Erythroblast (primary cell): ENCODE results near the gene SMNDC1.

Source experiments
- GATA1 ChIP-seq: IDR thresholded peaks from 2 replicates; pipeline ENCODE4 v1.6.1; 2011; ENCODE audit warnings: low read depth, mild to moderate bottlenecking, control low read depth, low read length, moderate library complexity
- POLR2A ChIP-seq: IDR thresholded peaks from 2 replicates; pipeline ENCODE4 v1.6.1; 2011; ENCODE audit warnings: mild to moderate bottlenecking, low read length

DNA sequence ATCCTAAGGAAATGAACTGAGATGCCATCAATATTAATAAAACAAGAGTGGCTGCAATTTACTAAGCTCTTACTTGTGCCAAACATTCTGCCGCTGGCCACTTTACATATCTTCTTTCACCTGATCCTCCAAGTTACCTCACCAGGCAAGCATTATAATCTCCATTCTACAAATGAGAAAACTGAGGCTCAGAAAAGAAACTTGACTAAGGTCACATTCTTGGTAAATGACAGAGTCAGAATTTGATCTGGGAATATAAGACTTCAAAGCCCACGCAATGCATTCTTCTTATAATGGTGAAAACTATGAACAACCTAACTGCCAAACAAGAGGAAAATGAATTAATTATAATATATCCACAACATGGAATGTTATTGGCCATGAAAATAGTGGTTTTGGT is 46.1 kb upstream of the SMNDC1 start:
- TF ChIP-seq POLR2A (no peak), GATA1 (no peak)
